ENCODE measurements around the gene SUGCT. TPM values are rescaled to one million over a fixed set of nuclear protein-coding genes. Genes with fewer than 3 reads are reported as not detected.

SUGCT gene
- total and polyA plus RNA-seq, 2 of the 13 experiments (the other 11 are each of a cell fraction or from before 2014, with no cell fraction given): 10.1 to 22.2 TPM

GRCh38 chr7:40356871-40357709 lies 222.3 kb downstream of the SUGCT start:
- DNase-seq (ENCODE audit: low spot score): no peak
- Histone ChIP-seq H3K79me2 (ENCODE audit: insufficient read depth, low read length) (no peaks in the 10 kb centered on the region), H4K20me1 (ENCODE audit: insufficient read depth, low read length) (no peaks in the 10 kb centered on the region), H3K4me2 (ENCODE audit: low read depth, low read length) (no peak overlapping the region), H2AFZ (ENCODE audit: low read length) (no peak overlapping the region), H3K27ac (ENCODE audit: extremely low read length, insufficient read depth, low read length) (no peak overlapping the region), H3K36me3 (replicated peaks in 1 of 2; ENCODE audit: control insufficient read depth in 1 of 2, insufficient read depth in 2 of 2, low read length in 2 of 2) (no peaks in the 10 kb centered on the region), H3K9ac (ENCODE audit: insufficient read depth, low read depth, low read length) (no peak overlapping the region), H3K27me3 (ENCODE audit: control insufficient read depth in 1 of 2, insufficient read depth in 2 of 2, low read length in 2 of 2) (no peaks in the 10 kb centered on the region), H3K4me3 (replicated peaks in 1 of 3; ENCODE audit: insufficient read depth in 1 of 3, low read depth in 2 of 3, low read length in 3 of 3) (no peak overlapping the region), H3K4me1 (ENCODE audit: insufficient read depth, low read length) (no peaks in the 10 kb centered on the region), H3K9me3 (ENCODE audit: low read length) (no peaks in the 10 kb centered on the region)
- intact Hi-C loops (cut with micrococcal nuclease; ENCODE audit: unreplicated experiment): no loop called here
- CTCF ChIA-PET (ENCODE audit: low intra/inter-chr PET ratio, low total read pairs): no interaction called here
- no peak for ATAC-seq
- no TSS peak for BruUV-seq (replicated peaks)
- FAIRE-seq: peak; percentile 34
- TF ChIP-seq DBP (CRISPR knock-in tag; IDR thresholded peaks at IDR 0.05; ENCODE audit: not compliant biosample characterization): no peak
- no peak for TF ChIP-seq HDAC1 (CRISPR knock-in tag; IDR thresholded peaks at IDR 0.05)
- TF ChIP-seq ZNF329 (CRISPR knock-in tag; IDR thresholded peaks at IDR 0.05; ENCODE audit: low read depth): no peak
- WGBS (ENCODE audit: low lambda C conversion rate): 95% methylated on average over 6 of the region's 6 CpGs
- in situ Hi-C loops (cut with HindIII; ENCODE audit: extremely low pct_ligation_motif_present, low pct_unique_long_range_greater_than_20kb): no loop called here
- POLR2A ChIA-PET: no interaction called here

- no TSS peak for BruUV-seq (replicated peaks)
- in situ Hi-C loops (cut with HindIII; ENCODE audit: extremely low pct_ligation_motif_present, low pct_unique_long_range_greater_than_20kb) (no loop called here), intact Hi-C loops (cut with micrococcal nuclease; ENCODE audit: unreplicated experiment) (no loop called here)
- H3K79me2 ChIP-seq (ENCODE audit: insufficient read depth, low read length): no peaks in the 10 kb centered on the region
- FAIRE-seq: no peak
- H3K4me2 ChIP-seq (ENCODE audit: low read depth, low read length): no peak overlapping the region
- no peaks in the 10 kb centered on the region for H3K36me3 ChIP-seq (replicated peaks in 1 of 2; ENCODE audit: control insufficient read depth in 1 of 2, insufficient read depth in 2 of 2, low read length in 2 of 2)
- H2AFZ ChIP-seq (ENCODE audit: low read length): no peak overlapping the region
- no peak overlapping the region for H3K9ac ChIP-seq (ENCODE audit: insufficient read depth, low read depth, low read length)
- H3K4me3 ChIP-seq (replicated peaks in 1 of 3; ENCODE audit: insufficient read depth in 1 of 3, low read depth in 2 of 3, low read length in 3 of 3): no peak overlapping the region
- DNase-seq (ENCODE audit: low spot score): peak; percentile 2
- TF ChIP-seq ZNF230 (CRISPR knock-in tag; IDR thresholded peaks at IDR 0.05) (no peak), ATRX (CRISPR knock-in tag; IDR thresholded peaks at IDR 0.05; ENCODE audit: borderline replicate concordance) (no peak), JUNB (CRISPR knock-in tag; IDR thresholded peaks at IDR 0.05; ENCODE audit: borderline replicate concordance) (no peak), ZNF264 (CRISPR knock-in tag; IDR thresholded peaks at IDR 0.05) (no peak), ZNF296 (CRISPR knock-in tag; conservative IDR thresholded peaks at IDR 0.05) (no peak), BCLAF1 (IDR thresholded peaks at IDR 0.05) (no peak), ZNF644 (CRISPR knock-in tag; IDR thresholded peaks at IDR 0.05; ENCODE audit: low read depth) (0 out of 2 replicates have a peak, but pooled peaks have one; percentile 30)
- H3K27ac ChIP-seq (ENCODE audit: extremely low read length, insufficient read depth, low read length): no peak overlapping the region
- peak; percentile 53; the same call in 2 of the 3 replicates for ATAC-seq
- ChIA-PET POLR2A (no interaction called here), CTCF (ENCODE audit: low intra/inter-chr PET ratio, low total read pairs) (no interaction called here)
- 46% methylated on average over 5 of the region's 5 CpGs for WGBS (ENCODE audit: low lambda C conversion rate)
- no peaks in the 10 kb centered on the region for H3K9me3 ChIP-seq (ENCODE audit: low read length)
- H4K20me1 ChIP-seq (ENCODE audit: insufficient read depth, low read length): no peaks in the 10 kb centered on the region
- peaks cover 12% of the 10 kb centered on the region for H3K4me1 ChIP-seq (ENCODE audit: insufficient read depth, low read length)
- no peaks in the 10 kb centered on the region for H3K27me3 ChIP-seq (ENCODE audit: control insufficient read depth in 1 of 2, insufficient read depth in 2 of 2, low read length in 2 of 2)
These were observed 235.0 kb downstream of the SUGCT start for GRCh38 chr7:40369641-40370277.
